ENCODE data around the gene PTPN14.
"Not testable (repeated sequence)": the region's sequence is repeated elsewhere in the genome, so short reads cannot be mapped to it uniquely, and the experiment has no call there.

PTPN14 gene

DNA sequence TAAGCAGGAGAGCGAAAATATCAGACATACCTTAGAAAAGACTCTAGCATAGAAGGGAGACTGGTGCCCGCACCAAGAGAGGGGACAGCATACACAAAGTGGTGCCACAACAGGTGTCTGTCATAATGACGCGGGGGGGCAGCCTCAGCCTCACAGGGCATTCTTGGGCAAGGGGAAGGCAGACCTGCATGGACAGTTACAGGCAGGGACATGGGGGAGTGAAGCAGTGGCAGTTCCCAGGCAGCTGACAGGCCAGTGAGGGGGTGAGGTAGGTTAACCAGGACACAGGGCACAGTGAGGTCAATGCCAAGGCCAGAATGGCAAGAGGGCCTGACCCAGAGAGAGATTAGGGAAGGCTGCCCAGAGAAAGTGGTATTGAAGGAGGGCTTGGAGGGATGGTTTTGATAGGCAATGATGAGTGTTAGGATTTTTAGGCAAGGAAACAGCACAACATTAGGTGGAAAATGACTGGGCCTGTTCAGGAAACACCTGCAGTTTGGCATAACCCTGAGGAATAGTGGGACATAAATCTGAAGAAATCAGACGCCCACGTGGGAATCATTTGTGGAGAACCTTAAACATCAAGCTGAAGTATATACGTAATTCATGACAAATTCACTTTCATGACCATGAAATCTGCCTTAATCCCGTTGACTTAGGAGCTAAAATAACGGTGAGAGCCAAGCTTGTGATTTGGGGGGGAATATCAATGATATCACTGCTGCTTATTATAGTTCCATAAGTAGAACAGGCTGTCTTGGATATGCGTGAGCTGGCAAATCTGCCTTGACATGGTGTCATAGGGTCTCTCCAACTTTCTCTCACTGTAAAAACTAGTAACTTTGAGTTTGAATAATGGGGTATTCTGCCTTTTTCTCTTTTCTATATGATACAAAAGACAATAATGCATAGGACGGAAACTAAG is 8.9 kb downstream of the PTPN14 start:
- in situ Hi-C loops (cut with HindIII; ENCODE audit: low sequenced_read_pairs) = no loop called here

DNA sequence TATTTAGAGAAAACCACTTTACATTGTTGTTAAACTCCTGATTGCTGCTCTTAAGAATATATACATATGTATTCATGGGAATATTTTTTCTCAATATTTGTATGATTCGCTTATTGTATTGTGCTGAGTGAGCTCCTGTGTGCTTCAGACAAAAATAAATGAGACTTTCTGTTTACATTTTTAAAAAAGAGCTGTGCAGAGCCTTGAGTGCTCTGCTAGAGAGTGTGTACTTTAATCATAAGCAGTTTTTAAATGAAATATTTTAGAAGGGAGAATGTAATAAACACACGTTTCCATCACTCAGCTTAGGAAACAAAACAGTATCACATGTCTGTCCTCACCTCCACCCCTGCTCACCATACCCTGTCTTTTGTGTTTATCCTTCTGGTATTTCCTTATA is 9.7 kb downstream of the PTPN14 start:
- in situ Hi-C loops (cut with HindIII; ENCODE audit: low sequenced_read_pairs) = no loop called here

DNA sequence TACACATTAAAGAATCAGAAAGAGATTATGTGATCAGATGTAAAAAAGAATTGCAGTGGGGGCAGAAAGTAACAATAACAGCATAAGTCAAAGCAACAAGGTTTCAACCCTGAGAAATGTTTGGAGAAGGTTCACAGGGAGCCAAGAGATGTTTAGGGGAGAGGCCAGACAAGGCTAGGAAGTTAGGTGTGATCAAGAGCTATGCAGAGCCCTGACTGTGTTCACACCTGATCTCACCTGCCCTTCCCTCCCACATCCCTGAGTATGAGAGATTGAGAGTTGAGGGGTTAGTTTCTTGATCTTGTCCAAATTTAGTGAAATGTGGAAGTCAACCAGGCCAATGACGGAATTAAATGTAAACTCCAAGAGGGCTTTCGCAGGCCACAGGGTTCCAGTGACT is 10.2 kb downstream of the PTPN14 start:
- in situ Hi-C loops (cut with HindIII; ENCODE audit: low sequenced_read_pairs) = no loop called here

DNA sequence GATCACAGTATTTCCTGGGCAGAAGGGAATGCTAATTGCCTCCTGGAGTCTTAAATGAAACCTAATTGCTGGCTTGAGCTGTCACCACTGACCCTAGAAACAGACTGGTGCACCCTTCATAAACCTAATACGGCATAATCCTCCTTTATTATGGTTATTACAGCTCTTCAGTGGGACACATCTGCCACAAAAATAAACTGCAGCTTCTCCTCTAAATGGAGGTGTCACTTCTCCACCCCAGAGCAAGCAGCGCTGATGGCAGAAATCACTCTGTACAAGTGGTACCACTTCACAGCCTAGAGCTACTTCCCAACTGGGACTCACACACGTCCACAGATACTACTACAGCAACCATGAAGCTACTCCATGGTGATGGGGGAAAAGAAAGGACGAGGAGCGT is 11.1 kb downstream of the PTPN14 start:
- in situ Hi-C loops (cut with HindIII; ENCODE audit: low sequenced_read_pairs) = no loop called here

DNA sequence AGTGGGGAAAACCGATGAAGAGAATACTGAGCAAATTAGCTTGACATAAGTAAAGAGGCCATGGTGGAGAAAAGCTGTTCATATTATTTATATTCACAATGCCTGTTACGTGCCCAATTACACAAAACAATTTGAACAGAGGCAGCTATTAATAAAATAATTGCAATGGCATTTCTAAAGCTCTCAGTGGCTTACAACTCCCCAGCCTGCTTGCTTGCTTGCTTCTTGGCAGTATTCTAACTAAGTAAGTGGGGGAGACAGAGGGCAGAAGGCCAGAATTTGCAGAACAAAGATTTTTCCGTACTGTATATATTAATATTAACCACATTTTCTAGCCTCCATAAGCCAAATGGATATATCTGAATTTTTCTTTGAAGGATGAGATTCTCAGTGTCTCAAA is 12.9 kb downstream of the PTPN14 start:
- in situ Hi-C loops (cut with HindIII; ENCODE audit: low sequenced_read_pairs) = no loop called here

DNA sequence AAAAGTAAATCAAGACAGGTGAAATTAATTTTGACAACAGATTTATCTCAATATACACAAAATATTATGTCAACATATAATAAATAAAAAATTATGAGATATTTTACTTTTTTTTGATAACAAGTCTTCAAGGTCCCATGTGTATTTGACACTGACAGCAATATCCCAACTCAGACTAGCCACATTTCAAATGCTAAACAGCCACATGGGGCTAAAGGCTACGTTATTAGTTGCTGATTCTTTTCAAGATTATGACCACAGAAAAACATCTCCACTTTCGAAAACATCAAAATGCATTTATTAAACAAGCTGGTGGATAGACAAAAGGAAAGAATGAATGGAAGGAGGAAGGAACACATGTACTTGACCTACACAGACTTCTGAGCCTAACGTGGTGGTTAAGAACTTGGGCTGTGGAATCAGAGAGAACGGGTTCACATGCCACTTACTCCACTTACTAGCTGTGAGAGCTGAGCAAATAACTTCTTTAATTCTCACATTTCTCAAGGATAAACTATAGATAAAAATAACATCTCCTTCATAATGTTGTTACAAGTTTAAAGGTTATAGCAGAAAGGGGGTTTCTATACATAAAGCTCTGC is 13.4 kb downstream of the PTPN14 start:
- in situ Hi-C loops (cut with HindIII; ENCODE audit: low sequenced_read_pairs) = no loop called here

DNA sequence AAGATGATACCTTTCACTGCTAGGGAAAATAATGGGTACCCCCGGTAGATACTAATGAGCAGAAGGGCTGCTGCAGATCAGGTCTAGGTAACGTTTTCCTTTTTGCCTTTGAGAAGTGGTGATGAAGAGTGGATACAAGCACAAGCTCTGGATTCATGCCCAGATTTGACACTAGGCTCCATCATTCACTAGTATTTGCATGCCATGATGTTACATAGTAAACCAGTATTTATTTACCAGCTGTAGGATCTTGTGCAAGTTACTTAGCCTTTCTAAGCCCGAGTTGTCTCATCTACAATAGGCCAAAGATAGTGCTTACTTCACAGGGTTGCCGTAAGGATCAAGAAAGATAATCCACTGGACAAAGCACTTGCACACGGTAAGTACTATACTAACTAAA is 14.2 kb downstream of the PTPN14 start:
- in situ Hi-C loops (cut with HindIII; ENCODE audit: low sequenced_read_pairs) = no loop called here

DNA sequence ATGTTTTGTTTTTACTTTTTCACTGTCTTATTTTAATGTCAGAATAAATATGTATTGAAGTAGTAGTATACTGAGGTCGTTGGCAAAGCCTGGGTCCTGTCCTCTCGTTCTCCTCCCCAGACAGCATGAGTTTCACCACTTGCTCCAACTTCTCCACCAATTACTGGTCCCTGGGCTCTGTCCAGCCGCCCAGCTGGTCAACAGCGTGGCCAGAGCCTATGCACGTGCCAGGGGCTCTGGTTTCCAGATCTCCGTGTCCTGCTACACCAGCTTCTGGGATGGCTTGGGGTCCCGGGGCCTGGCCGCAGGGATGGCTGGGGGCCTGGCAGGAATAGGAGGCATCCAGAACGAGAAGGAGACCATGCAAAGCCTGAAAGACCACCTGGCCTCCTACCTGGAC is 19.3 kb downstream of the PTPN14 start:
- in situ Hi-C loops (cut with HindIII; ENCODE audit: low sequenced_read_pairs) = no loop called here

DNA sequence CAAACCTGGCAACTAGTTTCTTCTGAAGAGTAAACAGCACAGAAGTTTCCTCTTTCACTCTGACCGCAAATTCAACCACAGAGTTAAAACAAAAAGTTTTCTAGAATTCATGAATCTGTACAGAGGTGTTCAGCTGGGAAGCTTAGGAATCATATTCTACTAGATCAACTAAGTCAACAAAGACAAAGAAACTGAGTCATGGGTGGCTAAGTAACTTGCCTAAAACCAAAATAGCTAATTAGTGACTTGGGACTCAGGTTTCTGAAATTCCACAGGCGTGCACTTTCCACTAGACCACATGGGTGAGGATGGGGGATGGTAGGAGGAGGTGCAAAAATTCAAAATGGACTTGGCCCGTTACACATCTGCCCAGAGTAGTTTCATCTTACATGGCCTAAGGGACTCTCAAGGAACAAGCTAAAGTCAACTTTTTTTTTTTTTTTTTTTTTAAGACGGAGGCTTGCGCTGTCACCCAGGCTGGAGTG is 25.8 kb downstream of the PTPN14 start:
- in situ Hi-C loops (cut with HindIII; ENCODE audit: low sequenced_read_pairs) = loop anchor here (5.0 kb wide), 1 partner anchor 48 kb away; no protein-coding TSS in a partner anchor

DNA sequence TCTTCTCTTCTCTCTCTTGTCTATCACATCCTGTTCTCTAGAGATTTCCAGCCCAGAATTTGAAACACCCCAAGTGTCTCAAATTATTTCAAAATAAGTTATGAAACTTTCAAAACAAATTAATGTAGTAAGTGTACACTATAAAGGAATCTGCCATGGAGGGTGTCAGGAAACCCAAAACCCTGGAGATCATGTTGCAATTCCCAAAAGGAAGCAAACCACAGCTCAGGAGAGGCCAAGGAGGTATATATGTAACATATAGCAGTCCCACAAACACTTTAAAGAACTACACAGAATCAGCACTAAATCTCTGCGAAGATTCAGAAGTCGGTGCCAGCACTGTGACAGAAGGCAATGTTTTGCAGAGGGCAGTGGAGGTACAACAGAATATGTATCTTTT is 26.6 kb downstream of the PTPN14 start:
- in situ Hi-C loops (cut with HindIII; ENCODE audit: low sequenced_read_pairs) = loop anchor here (5.0 kb wide), 1 partner anchor 48 kb away; no protein-coding TSS in a partner anchor

DNA sequence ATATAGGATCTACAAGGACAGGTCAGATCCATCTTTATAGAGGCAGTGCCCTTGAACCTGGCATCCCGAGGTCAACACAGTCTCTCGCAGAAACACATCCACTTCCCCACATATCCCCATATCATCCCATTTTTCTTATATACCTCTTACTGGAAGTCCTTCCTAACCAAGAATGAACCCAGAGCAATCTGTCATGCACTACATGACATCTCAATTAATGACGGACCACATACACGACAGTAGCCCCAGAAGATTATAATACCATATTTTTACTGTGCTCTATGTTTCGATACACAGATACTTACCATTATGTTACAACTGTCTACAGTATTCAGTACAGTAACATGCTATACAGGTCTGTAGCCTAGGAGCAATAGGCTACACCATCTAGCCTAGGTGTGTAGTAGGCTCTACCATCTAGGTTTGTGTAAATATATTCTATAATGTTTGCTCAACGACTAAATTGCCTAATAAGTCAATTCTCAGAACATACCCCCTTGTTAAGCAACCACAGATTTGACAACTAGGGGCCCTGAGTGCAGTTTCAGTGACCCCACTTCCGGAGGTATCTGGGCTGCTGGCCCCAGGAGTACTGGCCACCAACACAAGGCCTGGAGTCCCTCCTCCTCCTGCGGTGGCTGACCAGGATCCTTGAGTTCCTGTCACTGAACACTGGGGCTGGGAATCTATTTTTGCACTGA is 28.1 kb downstream of the PTPN14 start:
- in situ Hi-C loops (cut with HindIII; ENCODE audit: low sequenced_read_pairs) = no loop called here

DNA sequence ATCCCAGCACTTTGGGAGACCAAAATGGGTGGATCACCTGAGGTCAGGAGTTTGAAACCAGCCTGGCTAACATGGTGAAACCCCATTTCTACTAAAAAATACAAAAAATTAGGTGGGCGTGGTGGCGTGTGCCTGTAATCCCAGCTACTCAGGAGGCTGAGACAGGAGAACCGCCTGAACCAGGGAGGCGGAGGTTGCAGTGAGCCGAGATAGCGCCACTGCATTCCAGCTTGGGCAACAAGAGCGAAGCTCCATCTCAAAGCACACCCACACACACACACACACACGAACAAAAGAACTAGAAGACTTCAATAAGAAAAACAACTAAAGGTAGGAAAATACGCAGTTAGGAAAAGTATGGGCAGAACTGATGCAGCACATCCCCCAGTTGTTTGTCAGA is 29.9 kb downstream of the PTPN14 start:
- in situ Hi-C loops (cut with HindIII; ENCODE audit: low sequenced_read_pairs) = not testable (repeated sequence)

DNA sequence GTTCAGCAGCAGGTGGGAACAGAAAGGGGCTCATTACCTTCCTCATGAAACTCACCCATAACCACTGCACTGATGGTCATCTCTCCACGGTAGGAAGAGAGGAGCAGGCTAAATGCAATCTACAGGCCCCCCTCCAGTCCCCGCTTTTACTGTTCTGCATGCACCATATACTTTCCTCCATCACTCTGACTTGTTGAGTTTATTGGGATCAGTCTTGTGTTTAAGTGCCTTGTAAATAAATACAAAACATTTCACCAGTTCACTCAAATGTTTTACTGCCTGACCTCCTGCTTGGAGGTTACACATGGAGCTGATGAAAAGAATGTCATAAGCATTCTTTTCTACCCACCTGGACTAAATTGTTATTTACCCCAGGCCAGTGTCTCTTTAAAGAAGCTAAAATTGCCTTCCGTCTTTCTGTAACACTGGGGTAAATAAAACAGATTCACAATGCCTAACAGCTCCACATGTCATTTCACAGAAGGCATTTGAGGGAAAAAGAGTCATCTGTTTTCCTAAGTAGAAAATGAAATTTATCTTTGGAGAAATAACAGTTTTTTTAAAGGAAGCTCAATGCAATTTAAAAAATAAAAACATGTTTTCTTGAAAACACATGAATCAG is 30.7 kb downstream of the PTPN14 start:
- in situ Hi-C loops (cut with HindIII; ENCODE audit: low sequenced_read_pairs) = no loop called here

DNA sequence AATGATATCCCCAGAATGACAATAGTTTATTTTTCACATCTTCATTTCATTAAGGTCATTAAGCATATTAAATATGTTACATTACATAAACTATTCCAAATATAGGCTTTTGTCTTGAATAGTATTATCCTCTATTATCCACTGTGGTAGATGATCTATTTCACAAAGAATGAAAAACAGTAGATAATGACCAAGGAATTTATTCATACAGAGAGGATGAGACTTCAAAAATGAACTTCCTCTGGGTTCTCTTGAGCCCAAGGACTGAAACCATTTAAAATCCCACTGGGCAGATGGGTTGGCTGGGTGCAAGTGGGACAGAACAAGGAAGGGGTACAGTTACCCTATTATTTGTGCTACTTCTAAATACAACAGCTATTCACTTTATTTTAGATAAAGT is 33.0 kb downstream of the PTPN14 start:
- in situ Hi-C loops (cut with HindIII; ENCODE audit: low sequenced_read_pairs) = no loop called here

DNA sequence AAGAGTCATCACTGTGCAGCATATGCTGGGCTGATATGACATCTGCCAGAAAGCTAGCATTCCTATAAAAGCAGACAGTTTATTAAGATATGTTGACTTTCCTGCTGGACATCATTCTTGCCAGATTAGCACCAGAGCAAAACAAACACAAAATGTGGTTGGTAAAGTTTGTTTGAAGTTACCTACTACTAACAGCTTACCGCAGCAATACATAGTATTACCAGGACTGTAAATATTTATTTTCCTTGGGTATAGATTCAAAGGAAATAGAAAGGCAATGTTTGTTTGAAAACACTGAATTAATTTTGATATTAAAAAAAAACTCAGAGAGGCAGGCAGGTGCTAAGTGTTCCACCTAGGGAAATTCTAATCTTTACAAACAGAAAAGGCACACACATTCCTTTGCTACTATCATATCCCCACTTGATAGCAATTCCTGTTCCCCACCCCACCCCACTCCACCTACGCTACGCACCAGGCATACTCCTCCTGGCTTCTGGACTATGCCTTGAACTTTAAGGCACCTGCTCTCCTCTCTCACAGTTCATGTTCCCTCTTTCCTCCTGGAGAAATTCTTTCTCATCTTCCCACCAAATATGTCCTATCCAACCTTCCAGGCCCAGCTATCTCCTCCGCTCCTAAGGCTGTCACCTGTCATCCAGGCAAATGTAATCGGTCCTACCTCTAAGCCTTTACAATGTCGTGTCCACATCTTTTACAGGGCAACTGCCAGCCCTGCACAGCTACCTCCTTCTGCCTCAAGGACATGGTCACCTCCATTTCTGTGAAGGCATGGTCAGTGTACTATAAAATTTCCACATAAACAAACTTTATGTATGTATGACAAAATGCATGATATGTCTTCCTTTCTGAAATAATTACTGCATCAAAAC is 34.7 kb downstream of the PTPN14 start:
- in situ Hi-C loops (cut with HindIII; ENCODE audit: low sequenced_read_pairs) = no loop called here

DNA sequence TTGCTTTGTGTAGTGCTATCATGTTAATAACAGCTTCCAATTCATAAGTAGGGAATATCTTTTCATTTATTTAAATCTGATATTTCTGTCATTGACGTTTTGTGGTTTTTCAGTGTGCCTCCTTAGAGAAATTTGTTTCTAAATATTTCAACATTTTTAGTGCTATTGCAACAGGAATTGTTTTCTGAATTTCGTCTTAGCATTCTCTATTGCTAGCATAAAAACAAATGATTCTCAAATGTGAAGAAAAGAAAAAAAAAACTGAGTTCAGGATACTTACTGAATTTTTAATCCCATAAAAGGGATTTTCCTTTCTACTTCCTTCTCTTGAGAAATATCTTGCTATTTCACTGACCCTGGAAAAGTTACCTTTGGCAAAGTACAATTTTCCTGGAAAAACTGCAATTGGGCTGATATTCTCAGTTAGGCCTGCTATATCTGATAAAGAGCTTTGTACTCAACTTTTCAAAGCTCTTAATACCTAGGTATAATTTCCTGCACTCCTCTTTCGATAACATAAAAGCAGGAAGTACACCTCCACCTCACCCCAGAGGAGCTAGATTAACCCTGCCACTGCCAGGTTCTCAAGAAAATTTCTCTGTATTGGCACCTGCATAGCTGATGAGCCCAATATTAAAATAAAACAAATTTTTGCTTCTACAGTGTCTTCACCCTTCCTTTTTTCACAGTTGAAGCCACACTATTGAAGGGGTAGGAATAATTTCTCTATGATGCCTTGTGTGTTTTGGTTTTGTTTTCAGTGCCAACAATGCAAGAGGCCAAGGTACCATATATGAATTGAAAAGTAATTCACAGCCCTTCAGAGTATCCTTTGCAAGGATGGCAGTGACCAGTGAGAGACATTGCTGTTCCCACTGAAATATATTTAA is 35.6 kb downstream of the PTPN14 start:
- in situ Hi-C loops (cut with HindIII; ENCODE audit: low sequenced_read_pairs) = no loop called here

DNA sequence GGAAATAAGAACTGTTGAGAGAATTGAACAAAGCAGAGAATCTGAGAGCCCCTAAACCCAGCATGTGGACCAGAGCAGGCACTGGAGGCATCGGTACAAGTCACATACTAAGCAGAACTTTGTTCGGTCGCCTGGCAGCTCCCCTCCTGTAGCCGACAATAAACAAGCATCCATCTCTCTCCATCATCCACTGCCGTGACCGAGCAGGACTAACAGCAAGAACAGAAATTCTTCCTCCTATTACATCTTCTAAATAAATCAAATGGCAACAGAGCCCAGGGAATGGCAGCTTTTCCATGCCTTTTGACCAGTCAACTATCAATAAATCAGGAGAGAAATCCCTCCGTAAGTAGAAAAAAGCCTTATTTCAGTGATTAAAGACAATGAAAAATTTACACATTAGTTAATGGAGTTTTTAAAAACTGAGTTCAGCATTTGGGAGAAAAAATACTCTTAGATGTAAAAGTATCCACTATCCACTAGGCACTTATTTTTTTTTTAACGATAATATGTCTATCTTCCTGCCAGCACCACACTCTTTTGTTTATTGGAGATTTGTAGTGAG is 36.5 kb downstream of the PTPN14 start:
- in situ Hi-C loops (cut with HindIII; ENCODE audit: low sequenced_read_pairs) = no loop called here

DNA sequence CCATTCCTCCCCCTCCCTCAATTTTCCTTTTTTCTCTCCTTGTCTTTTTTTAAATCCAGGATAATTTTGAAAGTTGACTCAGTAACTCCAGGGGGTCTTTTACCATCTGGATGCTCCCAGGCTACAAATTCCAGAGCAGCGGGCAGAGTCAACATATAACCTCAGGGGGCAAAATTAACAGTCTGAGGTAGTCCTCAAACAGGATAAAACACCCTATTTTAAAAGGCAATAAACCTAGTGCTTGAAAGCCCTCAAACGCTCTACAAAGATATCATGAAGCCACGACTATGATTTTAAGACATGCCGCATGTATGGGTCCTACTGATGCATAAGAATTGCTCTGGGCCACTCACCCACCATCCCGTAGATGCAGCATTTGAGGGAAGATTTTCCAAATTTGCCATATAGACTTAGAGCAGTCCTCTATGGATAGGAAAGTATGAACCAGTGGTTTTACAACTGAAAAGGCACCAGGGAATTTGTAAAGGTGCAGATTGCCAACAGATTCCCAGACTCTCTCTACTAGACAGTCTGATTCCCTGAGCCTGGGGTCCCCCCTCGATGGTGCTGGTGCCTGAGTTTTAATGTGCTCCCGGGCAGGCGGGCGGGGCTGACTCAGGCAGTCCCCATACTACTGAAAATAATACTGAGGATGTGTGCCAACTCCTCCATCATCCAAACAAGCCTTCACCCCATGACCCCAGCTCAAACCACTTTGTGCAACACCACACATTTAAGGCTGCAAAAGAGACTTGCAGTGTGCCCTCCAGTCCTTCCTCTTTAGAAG is 37.2 kb downstream of the PTPN14 start:
- in situ Hi-C loops (cut with HindIII; ENCODE audit: low sequenced_read_pairs) = no loop called here

Measured in endothelial cell of hepatic sinusoid (primary cell).